ENCODE results near the gene ZNF747.

The ZNF747 gene

GRCh38 chr16:30484887-30485286 lies 49.8 kb downstream of the ZNF747 start:
- no peak for TF ChIP-seq CTCF (IDR thresholded peaks at IDR 0.05)

GRCh38 chr16:30482366-30482765 lies 52.3 kb downstream of the ZNF747 start:
- TF ChIP-seq CTCF (IDR thresholded peaks at IDR 0.05) = no peak

- no peak for TF ChIP-seq CTCF (IDR thresholded peaks at IDR 0.05)
Observed at GRCh38 chr16:30481381-30481780, 53.3 kb downstream of the ZNF747 start.

Measured in LNCAP (cell line).